Activated T-cell treated with anti-CD3 and anti-CD28 coated beads for 48 hours (primary cell): ENCODE data around the gene ADCY7.
"Not testable (repeated sequence)": the region's sequence is repeated elsewhere in the genome, so short reads cannot be mapped to it uniquely, and the experiment has no call there.

ENCODE experiments used
- DNase-seq: peaks from one replicate; pipeline ENCODE4 v3.0.0-alpha.2; 2020; ENCODE audit warnings: low read depth

Gene ADCY7

GRCh38 chr16:50266337-50267091 is at the start of gene ADCY7:
Gene ADCY7, plus strand, starts transcription at chr16:50266551. Its CDS starts 21,629 bp downstream, at chr16:50288180.
- DNase-seq: peak; percentile 80

GRCh38 chr16:50219402-50219975 is 46.9 kb upstream of the ADCY7 start:
- DNase-seq: no peak

GRCh38 chr16:50224286-50224685 is 42.1 kb upstream of the ADCY7 start:
- DNase-seq: no peak

- DNase-seq: no peak
These were observed 39.2 kb upstream of the ADCY7 start for GRCh38 chr16:50227120-50227519.

GRCh38 chr16:50227665-50228064 is 38.7 kb upstream of the ADCY7 start:
- no peak for DNase-seq

GRCh38 chr16:50228364-50228868 is 37.9 kb upstream of the ADCY7 start:
- no peak for DNase-seq

- no peak for DNase-seq
These were observed 37.1 kb upstream of the ADCY7 start for GRCh38 chr16:50229149-50229726.

- no peak for DNase-seq
These were observed 31.4 kb upstream of the ADCY7 start for GRCh38 chr16:50234771-50235556.

- DNase-seq: no peak
These were observed 30.8 kb upstream of the ADCY7 start for GRCh38 chr16:50235581-50235980.

GRCh38 chr16:50238314-50238713 is 28.0 kb upstream of the ADCY7 start:
- DNase-seq: no peak

- DNase-seq: no peak
These were observed 27.5 kb upstream of the ADCY7 start for GRCh38 chr16:50238868-50239301.

GRCh38 chr16:50243024-50243423 is 23.3 kb upstream of the ADCY7 start:
- not testable (repeated sequence) for DNase-seq

- DNase-seq: no peak
These were observed 22.2 kb upstream of the ADCY7 start for GRCh38 chr16:50244140-50244503.

GRCh38 chr16:50244504-50245416 is 21.6 kb upstream of the ADCY7 start:
- no peak for DNase-seq

- DNase-seq: peak; percentile 58
These were observed 20.7 kb upstream of the ADCY7 start for GRCh38 chr16:50245417-50246298.

- DNase-seq: no peak
These were observed 19.8 kb upstream of the ADCY7 start for GRCh38 chr16:50246299-50247122.

- DNase-seq: no peak
These were observed 19.0 kb upstream of the ADCY7 start for GRCh38 chr16:50247123-50247905.

- no peak for DNase-seq
These were observed 18.3 kb upstream of the ADCY7 start for GRCh38 chr16:50247906-50248608.
